HG02571 (cell line): Measurements from ENCODE around the gene RBMS1.
"Not testable (repeated sequence)": the region's sequence is repeated elsewhere in the genome, so short reads cannot be mapped to it uniquely, and the experiment has no call there.

Experiments used
- ATAC-seq: cut with Tn5 transposase; IDR thresholded peaks from one replicate; pipeline ENCODE4 v1.9.1; 2021; ENCODE audit warnings: mild to moderate bottlenecking, moderate library complexity; ENCODE audit not compliant: unreplicated experiment

RBMS1 gene

DNA sequence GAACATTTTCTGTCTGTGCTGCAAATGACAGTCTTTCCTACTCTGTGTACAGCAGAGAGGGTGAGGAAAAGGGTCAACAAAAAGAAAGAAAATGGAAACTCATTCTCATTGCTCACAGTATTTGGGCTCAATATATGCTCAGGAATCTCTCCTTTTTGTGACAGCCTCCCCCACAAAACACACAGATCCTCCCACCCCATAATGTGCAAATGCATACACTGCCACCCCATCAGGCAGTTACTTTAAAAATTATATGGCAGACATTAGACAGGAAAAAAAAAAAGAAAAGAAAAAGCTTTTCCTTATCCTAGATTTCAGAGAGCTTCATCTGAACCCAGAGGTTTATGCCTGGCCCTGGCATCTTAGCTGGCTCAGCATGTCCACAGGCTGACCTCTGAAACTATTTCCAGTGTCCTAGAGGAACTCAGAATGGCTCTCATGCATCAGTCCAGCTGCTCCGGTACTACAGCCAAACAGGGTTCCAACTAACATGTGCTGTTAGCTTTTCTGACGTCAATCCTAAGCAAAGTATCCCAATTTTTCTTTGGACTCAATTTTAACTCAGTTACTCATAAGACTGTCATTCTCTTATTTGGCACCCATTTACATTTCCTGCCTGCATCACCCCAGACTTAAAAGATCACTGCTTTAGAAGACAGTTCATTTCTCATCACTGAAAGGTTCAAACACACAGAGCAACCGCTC lies 105.9 kb downstream of the RBMS1 start:
- no peak for ATAC-seq

DNA sequence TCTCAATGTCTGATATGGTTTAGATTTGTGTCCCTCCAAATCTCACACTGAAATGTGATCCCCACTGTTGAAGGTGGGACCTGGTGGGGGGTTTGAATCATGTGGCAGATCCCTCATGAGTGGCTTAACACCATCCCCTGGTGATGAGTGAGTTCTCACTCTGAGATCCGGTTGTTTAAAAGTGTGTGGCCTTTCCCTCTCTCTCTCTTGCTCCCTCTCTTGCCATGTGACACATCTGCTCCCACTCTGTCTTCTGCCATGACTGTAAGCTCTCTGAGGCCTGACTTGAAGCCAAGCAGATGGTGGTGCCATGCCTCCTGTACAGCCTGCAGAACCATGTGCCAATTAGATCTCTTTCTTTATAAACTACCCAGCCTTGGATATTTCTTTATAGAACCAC lies 108.8 kb downstream of the RBMS1 start:
- no peak for ATAC-seq

DNA sequence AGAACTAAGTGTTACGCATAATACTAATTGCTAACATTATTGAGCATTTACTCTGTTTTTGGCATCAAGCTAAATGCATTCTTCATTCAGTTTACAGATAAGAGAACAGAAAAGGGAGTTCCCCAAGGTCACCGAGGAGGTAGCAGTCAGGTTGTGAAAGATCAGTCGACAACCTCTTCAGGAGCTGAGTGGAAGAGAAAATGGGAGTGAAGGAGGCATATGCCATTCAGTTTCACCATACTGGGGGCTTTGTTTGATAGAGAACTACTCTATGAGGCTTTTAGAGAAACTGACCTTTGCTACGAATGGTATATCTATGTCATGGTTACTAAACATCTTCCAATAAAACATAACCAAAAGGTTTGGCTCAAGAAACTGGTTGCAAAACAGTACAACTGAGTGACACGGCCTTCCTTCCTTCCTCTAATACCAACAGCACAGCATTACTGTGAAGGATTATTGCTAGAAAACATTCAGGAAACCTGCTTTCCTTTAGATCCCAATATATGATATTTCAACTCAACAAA lies 112.1 kb downstream of the RBMS1 start:
- no peak for ATAC-seq

DNA sequence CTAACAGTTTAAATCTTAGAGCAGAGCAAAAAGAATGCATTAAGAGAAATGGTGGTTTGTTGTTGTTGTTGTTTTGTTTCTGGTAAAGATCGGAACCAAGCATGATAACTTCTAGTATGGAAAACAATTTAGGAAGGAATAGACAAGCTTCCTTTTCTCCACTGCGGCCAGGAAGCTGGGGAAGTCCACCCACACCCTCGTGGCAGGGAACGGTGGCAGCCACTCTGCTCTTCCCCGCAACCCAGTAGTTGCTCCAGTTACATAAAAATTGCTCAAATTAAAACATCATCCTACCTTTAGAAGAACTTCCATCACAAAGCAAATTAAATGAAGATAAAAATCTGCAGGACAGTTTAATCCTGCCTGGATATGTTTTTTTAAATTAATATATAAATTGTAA lies 113.0 kb downstream of the RBMS1 start:
- no peak for ATAC-seq

DNA sequence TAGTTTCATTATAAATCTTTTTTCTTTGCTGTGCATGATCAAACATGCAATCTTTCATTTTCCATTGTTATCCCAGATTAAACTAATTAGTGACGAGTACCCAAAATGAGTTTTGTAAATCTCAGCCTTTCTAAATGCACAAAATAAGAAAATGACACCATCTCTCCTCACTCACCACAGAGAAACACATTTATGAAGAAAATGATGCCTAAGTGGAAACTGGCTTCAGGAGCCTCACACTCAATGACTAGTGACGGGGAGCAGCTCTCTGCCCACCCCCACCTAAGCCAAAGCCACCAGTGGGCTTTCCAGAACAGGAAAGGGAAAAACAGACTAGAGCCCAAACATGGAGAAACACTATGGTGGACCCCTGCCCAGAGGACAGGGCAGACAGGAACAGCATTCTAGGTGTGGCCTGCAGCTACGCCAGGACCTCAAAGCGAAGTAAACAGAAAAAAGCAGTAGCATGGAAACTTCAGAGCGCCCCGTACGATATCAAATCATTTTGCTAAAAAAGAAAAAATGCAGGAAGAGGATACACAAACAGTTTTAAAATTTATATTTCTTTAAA lies 113.5 kb downstream of the RBMS1 start:
- ATAC-seq, result no peak

DNA sequence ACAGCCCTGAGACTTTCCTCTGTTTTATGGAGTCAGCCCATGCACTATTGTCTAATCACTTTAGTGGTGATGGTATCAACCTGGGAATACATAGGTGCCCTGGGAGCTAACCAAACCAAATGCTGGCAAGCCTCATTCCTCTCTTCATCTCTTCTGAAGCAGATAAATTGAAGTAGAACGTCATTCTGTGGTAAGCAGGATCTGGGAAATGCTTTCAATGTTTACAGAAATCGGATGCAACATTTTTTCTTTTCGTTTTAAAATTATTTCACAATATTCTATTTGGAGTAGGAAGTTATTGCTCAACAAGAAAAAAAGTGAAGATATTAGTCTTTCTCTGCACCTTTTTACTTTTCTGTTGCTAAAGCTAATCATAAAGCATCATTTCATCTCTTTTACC lies 114.2 kb downstream of the RBMS1 start:
- ATAC-seq, result no peak

DNA sequence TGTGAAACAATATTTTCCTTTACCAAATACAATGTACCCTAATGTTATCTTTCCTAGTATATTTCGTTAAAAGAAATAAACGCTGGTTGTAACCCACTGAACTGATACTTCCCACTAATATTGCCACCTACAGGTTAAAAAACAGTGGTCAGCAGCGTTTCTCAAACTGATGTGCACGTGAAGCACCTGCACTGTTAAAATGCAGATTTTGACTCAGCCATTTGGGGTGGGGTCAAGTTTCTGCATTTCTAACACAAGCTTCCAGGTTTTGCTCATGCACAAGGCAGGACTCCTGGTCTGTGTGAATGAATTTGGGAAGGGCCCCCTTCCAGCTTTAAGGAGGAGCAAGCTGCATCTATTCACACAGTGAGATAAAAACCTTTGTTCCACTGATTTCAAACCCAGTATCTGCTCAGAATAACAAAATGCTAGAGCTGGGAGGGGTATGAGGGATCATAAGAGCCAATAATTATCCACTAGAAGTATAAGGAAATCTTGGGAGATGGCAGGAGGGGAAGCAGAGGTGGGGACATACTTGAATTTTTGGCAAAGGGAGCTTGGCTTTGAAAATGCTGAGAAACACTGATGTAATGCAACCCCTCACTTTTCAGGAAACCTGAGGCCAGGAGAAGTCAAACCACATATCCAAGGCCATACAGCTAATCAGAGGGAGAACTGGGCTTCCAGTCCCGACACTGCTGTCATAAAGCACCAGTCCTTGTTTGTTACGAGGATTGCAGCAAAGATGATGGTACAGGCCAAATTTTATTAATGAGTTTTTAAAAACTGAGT lies 116.2 kb downstream of the RBMS1 start:
- no peak for ATAC-seq

DNA sequence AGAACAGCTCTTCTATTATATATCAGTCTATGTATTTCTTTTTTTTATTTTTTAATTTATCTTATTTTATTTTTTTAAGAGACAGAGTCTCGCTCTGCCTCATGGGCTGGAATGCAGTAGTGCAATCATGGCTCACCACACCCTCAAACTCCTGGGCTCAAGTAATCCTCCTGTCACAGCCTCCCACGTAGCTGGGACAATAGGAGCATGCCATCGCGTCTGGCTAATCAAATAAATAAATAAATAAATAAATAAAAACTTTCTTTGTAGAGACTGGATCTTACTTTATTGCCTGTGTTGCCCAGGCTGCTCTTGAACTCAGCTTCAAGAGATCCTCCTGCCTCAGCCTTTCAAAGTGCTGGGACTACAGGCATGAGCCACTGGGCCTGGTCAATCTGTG lies 117.0 kb downstream of the RBMS1 start:
- no peak for ATAC-seq

DNA sequence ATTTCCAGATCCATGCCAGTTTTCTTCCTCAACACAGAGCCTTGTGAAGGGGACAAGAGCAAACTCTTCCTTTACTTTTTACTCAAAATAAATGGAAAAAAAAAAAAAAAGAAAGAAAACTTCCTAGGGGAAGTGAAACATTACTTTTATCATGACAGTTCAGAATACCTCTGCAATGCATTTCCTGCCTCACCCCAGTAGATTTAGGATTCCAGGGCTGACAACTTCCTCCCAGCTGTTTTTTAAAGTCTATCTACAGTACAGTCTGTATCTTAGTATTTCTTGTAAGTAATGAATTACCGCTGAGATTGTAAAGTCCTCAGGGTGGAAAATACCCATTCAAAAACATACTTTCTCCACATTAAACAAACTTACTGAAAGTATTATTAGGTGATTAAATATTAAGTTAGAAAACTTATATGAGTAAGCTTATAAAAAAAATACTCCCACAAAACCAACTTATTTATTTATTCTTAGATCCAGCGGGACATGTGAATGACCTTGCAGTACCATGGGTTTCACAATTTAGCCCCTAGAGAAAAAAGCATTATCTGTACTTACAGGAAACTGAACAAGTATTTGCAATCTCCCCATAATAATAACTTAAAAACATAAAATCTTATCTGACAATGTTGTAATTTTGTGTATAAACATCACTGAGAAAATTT lies 117.7 kb downstream of the RBMS1 start:
- no peak for ATAC-seq

DNA sequence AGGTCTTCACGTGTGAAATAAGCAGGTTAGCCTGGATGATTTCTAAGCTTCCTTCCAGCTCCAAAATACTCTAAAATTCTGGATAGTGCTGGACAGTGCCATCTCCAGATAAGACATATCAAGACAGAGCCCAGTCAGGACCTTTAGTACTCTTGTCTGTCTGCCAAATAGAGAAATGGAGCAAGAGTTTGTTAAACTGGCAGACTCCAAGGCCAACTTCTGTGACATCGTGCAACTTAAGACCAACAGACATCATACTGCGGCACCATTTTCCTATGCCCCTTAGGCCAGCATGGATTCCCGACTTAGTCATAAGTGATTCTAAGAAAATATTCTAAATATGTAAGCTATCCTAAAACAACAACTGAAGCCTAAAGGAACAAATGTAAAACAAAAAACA lies 118.6 kb downstream of the RBMS1 start:
- no peak for ATAC-seq

DNA sequence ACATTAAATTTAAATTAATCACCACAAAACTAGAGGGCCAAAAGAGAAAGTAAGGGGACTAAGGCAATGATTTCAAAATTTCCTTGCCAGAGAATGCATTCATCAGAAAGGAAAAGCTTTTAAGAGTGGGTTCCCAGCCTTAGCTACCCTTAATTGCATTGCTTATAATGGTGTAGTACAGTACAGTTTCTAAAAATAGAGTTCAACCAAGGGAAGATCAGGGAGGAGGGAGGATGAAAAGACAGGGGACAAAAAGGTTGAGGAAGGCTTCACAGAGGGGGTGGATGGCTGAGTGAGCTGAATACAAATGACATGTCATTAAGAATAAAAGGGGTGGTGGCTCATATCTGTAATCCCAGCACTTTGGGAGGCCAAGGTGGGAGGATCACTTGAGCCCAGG lies 119.9 kb downstream of the RBMS1 start:
- ATAC-seq, result no peak

DNA sequence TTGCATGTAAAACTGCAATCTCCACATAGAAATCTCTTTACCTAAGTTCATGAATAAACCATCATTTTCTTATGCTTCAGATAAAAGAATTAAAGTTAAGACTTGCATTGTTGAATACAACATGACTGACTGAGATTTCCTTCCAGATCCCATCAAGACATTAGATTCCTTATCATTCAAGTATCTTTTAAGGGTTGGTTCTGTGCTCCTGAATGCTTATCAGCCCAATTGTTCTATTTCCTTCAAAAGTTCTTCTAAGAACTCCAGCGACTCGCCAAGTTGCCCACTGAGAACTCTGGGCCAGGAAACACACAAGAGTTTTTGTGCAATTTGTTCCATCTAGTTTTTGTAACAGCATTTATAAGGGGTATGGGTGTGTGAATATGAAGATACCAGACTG lies 120.3 kb downstream of the RBMS1 start:
- ATAC-seq, result no peak

DNA sequence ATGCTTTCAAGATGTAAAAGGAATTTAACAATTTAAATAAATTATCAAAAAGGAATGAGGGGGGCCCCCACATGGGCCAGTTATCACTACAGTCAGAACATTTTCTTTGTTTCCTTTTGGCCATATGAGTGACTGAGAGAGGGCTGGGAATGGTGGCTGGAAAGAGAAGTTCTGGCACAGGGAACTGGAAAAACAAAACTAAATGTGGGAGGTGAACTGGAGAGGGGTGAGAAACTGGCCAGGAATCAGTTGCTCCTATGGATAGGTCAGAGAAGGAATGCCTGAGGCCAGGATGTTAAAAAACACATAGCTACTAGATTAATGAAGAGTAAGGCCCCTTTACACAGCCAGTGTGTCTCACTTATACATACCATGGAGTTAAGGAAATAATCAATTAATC lies 121.0 kb downstream of the RBMS1 start:
- no peak for ATAC-seq

DNA sequence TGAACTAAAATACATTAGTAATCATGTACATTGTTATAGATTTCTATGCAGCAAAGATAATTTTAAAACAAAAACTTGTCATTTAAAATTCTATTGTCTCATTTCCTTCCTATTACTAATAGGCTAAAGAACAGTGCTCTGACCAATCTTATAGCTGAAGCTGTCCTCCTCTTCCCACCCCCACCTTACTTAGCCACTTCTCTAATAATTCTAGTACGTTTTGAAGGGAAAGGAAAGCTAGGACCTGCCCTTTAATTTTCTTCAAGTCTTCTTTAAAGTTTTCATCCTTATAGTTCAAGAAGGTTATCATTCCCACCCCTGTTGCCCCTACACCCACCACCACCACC lies 121.6 kb downstream of the RBMS1 start:
- ATAC-seq, result no peak

DNA sequence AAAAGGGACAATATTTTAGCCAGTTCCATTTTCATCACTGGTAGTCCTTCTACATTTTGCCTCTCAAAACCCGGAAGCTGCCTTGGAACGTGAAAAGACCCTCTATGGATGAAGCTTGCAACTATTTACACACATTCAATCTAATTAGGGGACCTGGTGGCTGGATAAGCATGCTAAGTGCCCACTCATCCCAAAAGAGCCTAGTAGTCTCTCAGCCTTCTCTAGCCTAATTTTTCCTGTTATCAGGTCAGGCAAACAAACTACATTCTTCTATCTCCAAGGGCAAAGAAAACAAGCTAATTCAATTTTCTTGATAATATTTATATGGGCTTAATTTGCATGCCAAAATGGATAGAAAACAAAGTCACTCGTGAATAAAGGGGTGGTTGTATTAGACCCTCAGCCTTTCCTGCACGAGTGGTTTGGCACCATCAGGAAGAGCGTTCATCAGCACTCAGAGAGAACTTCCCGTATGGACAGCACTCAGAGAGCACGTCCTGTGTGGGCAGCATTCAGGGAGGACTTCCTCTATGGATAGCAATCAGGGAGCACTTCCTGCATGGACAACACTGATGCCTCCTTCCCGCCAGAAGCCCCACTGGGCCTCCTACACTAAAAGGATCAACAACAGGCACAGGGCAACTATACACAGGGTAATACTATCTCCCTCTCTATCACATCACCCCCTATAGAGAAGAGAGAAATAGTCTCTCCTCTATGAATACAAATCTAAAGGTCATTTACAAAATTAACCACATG lies 122.2 kb downstream of the RBMS1 start:
- ATAC-seq, result no peak

DNA sequence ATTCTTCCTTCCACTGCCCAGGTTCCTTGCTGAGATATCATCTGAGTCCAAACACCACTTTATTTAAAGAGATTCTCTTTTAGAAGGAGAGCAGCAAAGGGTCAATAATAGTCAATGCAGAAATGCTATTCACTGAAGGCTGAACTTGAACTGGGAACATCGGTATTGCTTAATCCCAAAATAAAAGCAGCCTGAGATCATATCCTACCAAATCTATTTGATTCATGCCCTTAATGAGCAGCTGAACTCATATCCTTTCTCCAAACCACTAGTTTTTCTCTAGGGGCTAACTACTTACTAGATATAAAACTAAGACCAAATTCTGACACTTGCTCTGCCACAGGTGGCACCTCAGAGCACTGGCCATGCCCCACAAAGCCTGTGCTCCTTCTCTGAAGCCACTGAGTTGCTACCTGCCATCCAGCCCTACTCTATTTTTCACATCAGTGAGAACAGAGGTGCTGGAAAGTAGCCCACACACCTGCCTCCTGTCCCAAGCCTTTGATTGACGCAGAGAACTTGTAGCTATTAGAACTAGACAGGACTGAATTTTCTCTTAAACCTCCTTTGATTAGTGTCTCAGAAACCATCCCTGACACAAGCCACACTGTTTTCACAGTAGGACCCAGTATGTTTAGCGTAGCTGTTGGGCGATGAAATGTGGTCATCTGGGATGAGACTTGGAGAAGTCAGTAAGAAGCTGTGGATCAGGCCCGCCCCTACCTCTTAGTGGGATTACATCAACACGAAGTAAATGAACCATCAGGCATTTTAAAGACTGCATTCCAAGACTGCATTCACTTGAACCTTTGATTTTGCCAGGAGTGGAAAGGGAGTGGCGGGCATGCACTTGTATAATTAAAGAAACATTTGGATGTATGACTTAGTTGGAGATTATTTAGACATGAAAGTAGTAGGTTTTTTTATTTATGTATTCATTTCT lies 124.3 kb downstream of the RBMS1 start:
- ATAC-seq, result no peak

DNA sequence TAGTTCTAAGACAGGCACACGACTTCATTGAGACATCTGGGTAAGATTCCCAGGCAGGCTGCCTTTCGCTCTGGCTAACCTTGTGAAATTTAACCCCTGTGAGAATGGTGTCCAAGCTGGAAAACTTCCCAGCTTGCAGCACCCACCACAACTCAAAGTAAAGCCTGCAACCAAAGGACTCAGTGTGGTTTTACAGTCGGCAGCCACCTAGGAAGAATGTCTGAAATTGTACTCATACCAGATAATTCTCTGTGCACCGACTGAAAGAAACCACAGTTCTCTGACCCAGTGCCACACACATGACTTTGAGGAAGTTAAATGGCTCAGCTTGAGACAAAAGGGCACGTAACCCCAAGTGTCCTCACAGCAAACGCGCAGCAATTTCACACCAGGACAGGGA lies 125.7 kb downstream of the RBMS1 start:
- ATAC-seq, result no peak

DNA sequence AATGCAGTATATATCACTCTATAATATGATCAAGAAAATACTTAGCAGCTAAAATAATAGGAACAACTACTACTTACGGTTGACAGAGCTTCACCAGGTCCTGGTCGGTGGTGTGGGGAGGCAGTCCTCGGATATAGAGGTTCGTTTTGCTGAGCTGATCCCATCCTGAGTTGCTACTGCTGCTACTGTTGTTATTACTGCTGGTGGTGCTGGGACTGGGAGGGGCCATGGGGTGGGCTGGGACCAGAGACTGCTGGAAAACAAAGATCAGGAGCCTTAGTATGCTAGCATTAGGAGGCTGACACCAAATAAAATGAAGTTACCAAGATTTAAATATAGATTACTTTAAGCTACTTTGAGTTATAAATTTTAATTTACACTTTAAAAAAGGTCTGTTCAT lies 126.5 kb downstream of the RBMS1 start:
- not testable (repeated sequence) for ATAC-seq

DNA sequence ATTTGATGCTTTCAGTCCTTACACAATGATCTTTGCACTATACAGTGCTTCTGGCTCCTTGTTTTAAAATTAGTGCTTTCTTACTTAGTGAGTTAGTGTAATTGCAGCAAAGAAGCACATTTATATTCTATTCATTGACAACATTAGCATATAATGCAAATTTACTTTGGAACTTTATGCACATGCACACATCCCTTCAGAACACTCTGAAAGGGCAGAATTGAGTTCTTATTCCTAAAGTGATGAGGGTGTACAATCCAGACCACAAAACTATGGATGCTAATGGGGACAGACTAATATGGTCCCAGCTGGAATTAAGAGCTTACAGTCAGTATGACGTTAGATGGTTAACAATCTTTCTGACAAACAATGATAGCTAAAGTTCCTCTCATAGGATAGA lies 127.1 kb downstream of the RBMS1 start:
- ATAC-seq, result no peak
